Stimulated activated CD4-positive, alpha-beta T cell treated with anti-CD3 and anti-CD28 coated beads, Interleukin-1b, Interleukin-23, amount 100 ng/mL, for 1 hour (primary cell): ENCODE data around the gene GSTO1.

ENCODE experiments used
- DNase-seq, 2 donors: peaks; one replicate each; pipeline ENCODE4 v3.0.0-alpha.2; 2020; ENCODE audit warnings: low read depth in 2 of 2

GSTO1 gene

DNA sequence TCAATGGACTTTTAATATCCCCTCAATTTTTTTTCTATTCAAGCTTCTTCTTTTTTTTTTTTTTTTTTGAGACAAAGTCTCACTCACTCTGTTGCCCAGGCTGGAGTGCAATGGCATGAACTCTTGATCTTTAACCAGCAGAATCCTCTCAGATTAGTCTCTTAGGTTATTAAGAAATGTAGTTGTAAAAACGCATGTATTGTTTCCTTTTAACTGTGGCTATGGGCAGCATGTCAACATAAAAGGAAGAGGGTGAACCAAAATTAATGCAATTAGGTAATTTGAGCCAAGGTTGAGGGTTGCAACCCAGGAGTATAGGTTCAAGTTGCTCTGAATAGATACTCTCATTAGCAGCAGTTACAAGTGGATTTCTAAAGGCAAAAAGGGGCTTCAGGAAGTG lies 4.3 kb upstream of the GSTO1 start:
- DNase-seq: no peak

DNA sequence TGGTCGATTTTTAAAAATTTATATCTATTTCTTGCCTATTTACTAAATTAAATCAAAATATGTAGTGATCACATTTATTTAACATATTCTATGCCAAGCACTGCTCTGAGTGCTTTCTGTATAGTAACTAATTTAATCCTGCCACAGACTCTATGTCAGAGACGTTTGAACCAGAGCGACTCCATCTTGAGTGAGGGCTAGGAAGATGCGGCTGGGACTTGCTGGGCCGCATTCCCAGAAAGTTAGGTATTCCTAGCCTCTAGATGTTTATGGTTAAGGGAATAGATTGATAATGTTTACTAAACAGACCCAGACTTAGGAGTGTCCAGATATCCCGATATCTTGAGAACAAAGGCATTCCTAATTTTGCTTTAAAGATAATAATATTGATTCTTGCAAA lies 3.2 kb upstream of the GSTO1 start:
- no peak for DNase-seq

DNA sequence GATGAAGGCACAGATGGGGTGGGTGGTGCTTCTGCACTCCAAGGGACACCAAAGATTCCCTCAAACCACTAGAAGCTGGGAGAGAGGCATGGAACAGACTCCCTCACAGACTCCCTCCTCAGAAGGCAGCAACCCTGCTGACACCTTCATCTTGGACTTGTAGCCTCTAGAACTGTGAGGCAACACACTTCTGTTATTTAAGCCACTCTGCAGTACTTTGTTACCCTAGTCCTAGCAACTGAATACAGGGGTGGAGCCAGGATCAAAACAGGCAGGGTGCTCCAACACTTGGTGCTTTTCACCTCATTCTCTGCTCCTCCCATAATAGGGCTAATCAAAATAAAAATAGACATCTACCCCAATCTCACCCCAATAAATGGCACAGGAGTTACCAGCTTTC lies 2.3 kb upstream of the GSTO1 start:
- DNase-seq: no peak

DNA sequence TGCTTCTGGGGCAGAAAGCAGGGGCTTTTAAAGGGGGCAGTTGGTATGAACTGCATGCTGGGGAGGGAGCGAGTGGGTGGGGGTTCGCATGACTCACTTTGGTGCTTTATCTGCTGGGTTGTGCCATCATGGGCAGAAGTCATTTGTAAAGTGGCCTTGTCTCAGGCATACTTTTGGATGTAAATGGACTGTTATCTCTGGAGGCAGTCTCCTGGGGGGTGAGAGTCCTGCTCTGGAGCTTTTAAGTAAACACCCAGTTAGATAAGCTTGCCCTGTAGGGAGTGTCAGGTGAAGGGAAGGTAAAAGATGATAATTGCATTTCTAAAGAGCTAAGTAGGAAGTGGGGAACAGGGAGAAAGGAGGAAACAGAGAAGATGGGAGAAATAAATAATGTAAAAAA lies 1.6 kb upstream of the GSTO1 start:
- DNase-seq: no peak

DNA sequence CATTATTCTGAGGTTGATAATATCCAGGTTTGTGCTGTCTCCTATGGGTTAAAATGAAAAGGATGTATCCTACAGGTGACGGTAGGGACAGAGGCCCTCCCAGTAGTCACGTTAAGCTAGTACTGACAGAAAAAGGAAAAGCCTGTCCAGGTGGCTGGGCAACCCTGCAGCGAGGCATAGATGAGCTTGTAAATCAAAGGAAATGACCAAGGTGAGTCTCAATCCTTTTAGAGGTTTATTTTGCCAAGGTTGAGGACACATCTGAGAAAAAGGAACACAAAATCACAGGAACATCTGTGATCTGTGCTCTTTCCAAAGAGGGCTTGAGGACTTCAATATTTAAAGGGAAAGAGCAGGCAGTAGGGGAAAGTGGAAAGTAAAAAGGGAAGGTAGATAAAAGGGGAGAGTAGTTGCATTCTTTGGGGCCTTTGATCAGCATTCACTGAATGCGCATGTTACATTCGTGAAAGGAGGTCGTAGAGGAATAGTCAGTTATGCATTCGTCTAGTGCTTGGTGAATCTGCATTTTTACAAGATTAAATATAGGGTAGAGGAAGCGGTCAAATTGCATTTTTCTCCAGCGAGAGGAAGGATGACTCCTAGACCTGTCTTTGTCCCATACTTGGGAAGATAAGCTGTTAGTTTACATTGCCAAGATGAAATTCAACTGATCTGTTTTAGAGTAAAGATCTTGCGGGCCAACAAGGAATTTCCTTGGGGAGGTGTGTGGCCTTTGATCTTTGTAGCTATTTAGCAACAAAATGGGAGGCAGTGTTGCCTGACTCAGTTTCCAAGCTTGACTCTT lies 884 bp upstream of the GSTO1 start:
- no peak for DNase-seq

DNA sequence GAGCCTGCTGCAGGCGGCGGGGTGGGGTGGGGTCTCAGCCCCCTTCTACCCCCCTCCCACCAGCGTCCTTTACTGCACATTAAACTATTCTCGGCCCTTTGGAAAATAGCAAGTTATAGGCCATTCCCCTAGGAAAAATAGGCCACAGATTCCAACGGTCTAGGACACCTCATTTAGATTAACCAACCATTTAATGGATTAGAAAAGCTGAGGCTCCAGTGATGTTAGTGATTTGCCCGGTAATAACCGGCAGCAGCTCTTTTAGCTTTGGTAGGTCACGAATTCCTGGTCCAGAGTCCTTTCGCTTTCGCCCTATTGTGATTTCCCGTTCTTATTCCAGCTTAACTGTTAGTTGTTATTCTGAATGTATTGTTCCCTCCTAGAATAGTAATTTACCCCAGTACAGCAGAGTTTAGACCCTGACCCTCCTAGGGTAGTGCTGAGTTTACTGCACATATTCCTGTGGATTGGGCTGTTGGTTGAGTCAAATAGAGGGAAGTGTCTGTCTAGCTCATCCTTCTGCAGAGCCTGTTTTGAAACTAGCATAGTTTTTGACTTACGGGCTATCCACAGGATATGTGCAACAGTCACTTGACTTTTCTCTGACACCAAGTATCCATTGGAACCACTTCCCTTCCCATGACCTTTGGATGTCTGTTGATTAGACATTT lies 754 bp downstream of the GSTO1 start:
- DNase-seq: no peak

DNA sequence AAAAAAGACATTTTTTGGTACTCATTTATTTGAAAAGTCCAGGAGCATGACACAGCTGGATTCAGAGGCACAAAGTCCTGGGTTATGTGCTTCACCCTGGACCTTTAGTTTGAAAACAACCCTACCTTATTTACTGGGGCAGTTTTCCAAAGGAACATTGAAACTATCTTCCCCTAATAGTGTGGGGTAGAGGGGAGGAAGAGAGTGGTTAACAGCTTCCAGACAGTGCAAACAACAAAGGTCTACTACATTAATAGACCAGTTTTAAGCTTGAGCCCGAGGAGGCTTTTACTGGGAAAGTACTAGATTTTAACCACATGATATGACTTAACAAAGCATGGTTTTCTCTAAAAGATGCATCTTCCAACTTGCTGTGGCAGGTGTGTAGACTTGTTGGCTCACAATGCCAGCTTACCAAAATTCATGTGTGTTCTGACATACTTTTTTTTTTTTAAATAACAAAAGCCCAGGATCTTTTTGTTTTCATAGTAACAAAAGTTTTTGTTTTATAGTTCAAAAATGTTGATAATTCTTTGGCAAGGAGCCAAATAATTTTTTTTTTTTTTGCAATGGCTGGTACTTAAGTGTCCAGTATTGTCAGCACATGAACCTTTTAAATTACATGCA lies 1.8 kb downstream of the GSTO1 start:
- DNase-seq: no peak

DNA sequence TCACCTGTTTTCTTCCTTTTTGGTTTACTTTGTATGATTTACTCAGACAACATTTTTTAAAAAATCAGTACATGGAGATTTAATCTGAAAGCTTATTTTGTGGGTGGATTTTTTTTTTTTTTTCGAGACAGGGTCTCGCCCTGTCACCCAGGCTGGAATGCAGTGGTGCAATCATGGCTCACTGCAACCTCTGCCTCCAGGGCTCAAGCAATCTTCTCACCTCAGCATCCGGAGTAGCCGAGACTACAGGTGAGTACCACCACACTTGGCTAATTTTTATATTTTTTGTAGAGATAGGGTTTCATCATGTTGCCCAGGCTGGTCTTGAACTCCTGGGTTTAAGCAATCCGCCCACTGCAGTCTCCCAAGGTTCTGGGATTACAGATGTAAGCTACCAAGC lies 2.5 kb downstream of the GSTO1 start:
- no peak for DNase-seq

DNA sequence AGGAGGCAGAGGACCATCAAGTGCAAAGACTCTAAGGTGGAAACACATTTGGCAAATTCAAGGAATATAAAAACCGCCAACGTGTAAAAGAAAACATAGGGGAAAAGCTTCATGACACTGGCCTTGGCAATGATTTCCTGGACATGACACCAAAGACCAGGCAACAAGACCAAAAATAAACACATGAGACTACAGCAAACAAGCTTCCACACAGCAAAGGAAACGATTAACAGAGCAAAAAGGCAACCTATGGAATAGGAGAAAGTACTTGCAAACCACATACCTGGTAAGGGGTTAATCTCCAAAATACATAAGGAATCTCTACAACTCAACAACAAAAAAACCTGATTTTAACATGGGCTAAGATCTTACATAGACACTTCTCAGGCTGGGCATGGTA lies 3.5 kb downstream of the GSTO1 start:
- DNase-seq: no peak

DNA sequence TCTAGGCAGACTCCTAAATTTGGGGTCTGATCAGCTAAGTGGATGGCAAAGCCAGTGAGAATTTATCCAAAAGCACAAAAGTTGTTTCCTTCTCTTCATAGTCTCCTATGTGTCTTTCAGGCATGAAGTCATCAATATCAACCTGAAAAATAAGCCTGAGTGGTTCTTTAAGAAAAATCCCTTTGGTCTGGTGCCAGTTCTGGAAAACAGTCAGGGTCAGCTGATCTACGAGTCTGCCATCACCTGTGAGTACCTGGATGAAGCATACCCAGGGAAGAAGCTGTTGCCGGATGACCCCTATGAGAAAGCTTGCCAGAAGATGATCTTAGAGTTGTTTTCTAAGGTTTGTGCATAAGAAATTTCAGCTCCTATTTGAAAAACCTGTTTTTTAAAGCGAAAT lies 4.8 kb downstream of the GSTO1 start:
- DNase-seq: no peak

DNA sequence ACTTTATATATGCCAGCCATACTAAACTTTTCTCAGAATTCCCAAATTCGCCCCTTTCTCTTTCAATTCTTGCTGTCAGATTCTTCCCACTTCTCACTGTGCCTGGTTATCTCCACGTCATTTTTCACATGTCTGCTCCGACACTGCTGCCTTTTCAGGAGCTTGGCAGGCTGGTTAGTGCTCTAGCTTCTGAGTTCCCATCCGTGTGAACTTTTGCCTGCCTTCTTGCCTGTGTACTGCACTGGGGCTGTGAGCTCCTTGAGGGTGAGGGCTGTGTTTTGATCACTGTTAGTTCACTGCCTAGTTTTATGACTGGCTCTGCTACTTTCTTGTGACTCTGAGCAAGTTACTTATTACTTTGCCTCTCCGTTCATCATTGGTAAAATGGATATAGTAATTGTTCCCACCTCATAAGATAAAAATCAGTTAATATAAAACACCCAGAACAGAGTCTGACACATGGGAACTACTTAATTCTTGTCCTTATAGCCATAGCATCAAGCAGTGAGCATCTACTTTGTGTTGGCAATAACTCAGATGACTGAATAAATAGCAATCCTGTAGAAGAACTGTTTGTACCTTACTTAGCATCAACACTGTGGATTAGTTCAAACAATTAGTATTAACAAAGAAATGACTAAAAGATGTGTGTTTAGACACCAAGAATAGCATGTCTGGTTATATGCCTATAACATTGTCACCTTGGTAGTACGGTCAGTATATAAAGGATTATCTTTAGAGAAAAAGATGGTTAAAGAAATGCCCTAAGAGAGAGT lies 5.5 kb downstream of the GSTO1 start:
- DNase-seq: no peak

DNA sequence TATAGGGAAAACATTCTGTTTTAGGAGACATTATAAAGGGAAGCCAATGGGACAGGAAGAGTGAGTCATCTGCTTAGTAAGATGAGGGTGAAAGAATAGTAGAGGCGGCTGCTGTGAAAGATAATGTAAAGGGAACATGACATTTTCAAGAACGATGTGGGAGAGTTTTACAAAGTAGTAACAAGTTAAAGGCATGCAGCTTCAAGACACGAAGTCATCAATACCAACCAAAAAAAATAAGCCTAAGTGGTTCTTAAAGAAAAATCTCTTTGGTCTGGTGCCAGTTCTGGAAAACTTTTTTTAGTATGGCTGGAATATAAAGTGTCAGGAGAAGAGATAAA lies 6.1 kb downstream of the GSTO1 start:
- DNase-seq: no peak

DNA sequence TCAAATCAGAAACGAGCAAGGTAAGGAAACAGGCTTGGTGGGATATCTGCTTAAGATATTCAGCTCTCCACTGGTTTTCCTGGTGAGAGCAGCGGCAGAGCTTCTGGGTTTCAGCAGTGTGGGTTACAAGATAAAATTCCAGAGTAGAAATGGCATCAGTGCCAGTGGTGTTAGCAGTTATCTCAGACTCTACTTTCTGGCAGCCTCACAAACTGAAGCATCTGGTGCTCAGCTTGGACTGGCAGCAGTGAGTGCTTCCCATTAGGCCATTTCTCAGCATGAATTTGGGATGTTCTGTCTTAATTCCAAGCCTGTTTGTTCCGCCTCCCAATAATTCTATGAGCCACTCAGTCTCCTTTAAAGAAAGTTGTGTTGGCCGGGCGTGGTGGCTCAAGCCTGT lies 7.4 kb downstream of the GSTO1 start:
- DNase-seq: no peak

DNA sequence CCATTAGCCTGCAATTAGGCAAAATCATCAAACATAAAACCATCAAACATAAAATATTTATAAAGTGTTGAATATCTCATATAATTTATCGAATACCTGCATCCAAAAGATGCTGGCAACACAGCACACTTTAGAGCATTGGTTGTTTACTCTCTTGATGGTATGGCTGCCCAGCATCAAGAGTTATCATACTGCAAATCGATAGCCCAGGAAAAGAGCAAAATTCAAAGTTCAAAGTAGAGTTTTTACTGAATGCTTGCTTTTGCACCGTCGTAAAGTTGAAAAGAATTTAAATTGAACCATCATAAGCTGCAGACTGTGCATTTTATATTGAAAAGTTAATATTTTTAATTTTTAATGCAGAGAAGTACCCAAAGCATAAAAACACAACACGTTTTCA lies 10.1 kb downstream of the GSTO1 start:
- no peak for DNase-seq

DNA sequence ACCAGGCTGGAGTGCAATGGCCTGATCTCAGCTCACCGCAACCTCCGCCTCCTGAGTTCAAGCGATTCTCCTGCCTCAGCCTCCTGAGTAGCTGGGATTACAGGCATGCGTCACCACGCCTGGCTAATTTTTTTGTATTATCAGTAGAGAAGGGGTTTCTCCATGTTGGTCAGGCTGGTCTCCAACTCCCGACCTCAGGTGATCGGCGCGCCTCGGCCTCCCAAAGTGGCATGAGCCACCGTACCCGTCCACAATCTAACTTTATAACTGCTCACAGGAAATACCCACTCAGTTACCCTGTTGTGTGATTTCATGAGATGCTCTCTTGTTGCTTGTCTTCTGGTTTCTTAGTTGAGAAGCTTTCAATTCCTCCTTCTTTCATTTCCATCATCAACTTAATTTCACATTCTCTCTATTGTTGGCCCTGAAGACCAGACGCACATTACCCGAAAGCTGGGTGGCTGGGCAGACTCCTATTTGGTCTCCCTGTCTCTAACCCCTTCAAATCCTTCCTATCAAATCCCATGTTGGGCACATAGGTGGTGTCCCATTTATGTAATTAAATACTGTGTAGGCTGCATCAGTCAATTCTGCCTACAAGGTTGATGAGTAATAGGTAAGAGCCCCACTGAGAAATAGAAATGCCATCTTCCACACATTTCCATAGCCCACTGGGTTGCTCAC lies 13.2 kb downstream of the GSTO1 start:
- no peak for DNase-seq

DNA sequence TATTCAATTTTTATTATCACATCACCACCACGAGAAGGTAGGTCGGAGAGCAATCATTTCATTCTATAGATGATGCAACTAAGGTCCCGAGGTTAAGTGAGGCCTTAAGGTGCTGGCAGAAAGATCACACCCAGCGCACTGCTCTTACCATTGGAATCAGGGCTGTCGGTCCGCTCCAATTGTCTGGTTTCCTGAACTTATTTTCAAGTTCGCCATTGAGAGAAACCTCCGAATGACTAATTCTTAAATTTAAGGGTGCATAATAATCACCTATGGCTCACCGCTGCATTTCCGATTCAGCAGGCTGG lies 13.7 kb downstream of the GSTO1 start:
- DNase-seq: no peak

DNA sequence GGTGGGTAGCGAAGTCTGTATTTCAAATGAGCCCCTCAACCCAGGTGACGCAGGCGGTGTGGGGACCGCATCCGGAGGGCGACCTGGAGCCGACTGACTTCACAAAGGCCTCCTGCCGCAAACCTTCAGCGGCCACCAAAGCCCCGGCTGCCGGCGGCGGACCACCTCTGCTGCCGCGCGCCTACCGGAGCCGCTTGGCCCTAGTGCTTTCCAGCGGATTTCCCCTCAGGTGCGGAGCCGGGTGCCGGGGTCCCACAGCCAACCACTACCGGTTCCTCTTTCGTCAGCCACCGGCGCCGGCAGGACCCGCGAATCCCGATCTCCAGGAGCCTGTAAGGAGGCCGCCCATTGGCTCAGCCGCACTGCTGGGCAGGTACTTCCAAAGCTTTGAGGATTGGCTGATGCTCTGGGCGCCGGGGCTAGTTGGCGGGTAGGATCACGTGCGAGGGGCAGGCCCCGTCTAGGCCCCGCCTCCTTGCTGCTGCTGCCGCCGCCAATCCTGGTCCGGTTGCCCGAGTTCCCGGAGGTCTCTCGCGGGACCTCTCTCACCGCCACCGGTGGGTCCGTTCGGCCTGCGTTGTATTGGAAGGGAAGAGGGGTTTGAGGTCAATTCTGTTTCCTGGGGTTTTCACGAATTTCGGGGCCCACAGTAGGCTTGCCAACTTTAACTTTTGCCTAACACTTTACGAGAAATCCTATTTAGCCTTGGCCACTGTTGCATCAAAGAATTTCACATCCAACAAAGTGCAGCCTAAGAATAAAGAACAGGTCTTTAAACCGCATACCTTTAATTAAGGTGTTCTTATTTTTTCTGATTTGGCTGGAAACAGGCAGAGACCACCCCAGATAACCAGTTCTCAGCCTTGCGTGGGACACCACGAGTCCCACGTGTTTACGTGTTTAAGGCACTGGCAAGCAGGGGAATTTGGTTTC lies 14.3 kb downstream of the GSTO1 start, which contains the start of gene GSTO2:
Gene GSTO2 (plus strand): TSS at position 472 of the 933 bp plus-strand sequence. CDS start 5,732 bp downstream, outside the sequence.
- peak; percentile 87 to 96 for DNase-seq

DNA sequence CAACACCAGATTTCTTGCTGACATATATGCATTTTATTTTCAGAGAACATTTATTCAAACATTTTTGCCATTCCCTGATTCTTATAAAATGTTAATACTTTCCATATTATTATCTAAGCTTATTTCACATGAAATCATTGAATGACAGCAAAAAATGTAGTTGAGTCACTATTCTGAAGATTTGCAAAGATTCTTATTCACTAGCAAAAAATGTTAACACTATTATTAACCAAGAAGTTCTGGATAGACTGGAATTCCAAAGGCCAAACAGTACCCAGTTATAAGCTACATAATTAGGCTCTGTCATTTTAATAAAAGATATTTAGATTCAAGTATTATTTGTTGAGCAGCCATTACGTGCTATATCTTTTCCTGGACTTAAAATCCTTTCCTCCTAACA lies 18.6 kb downstream of the GSTO1 start:
- no peak for DNase-seq

DNA sequence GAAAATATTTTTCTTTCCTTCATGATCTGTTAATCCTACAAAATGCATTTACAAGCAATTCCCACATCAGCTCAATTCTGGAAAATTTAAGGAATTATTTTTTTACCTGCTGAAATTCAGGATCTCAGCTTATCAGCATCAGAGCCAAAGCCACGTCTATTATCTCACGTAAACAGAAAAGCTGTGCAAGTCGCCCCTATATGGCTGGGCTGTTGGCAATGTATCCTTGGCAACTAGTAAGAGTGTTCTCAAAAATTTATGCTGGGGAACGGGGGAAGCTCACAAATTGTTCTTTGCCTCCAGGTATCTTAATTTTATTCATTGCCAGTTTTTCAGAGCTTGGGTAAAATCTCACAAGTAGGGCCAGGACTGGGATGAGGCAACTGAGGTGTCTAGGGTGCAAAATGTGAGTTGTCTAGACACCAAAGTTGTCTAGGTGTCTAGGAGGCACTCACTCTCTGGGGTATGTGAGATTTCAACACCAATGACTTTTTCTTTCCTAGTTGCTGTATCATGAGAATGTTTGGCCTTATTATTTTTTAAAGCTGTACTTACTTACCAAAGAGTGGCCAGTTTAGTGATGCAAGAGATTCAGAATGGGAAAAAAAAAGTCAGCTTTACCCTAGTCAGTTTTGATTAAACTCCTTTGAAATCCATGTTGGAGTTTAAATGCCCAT lies 19.3 kb downstream of the GSTO1 start:
- DNase-seq: no peak
